GM18867 (cell line): ENCODE data around the gene LRRC17.
"Not testable (repeated sequence)": the region's sequence is repeated elsewhere in the genome, so short reads cannot be mapped to it uniquely, and the experiment has no call there.

ENCODE experiments used
- ATAC-seq: cut with Tn5 transposase; IDR thresholded peaks from one replicate; pipeline ENCODE4 v1.9.1; 2021; ENCODE audit warnings: mild to moderate bottlenecking, moderate library complexity; ENCODE audit not compliant: unreplicated experiment

LRRC17 gene

DNA sequence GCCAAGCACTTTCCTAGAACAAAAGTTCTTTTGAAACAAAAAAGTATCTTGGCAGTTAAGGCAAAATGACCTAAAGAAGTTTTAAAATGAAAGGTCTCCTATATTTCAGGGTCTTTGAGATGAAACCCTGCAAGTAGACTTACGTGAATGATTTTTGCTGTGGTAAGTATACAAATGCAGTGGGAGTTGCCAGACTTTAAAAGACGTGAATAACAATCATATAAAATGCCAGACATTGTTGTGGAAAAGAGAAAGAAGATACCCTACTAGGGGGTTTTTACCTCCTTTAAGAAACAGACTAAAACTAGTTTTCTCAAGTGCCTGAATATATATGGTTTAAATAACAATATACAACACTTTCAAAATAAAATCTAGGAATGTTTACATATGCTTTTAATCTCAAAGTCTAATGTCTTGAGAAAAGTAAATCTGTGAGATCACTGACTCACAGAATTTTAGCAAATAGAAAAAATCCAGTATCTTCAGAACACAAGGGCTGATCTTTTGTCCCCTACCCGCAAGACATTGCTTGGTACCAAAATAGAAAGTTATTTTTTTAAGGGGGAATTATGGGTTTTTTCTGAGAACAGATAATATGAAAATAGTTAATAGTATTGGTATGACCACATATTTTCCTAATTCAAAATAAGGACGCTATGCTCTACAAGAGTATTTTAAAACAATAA, 29.5 kb downstream of the LRRC17 start:
- no peak for ATAC-seq

DNA sequence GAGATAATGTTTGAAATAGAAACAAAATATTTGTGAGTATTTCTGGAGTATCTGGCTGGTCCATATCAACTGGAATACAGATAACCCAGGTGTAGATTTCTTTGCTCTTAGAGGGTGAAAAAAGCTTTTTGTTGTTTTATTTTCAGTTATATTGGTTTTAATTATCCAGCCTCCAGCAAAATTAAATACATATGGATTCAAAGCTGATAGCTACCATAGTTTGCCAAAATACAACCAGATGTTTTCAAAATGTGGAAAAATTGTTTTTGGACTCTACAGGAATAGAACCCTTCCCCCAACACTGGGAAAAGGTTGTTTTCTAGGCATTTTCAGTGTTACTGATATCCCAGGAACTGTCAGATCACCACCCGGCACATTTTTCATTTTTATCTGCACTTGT, 30.1 kb downstream of the LRRC17 start:
- no peak for ATAC-seq

DNA sequence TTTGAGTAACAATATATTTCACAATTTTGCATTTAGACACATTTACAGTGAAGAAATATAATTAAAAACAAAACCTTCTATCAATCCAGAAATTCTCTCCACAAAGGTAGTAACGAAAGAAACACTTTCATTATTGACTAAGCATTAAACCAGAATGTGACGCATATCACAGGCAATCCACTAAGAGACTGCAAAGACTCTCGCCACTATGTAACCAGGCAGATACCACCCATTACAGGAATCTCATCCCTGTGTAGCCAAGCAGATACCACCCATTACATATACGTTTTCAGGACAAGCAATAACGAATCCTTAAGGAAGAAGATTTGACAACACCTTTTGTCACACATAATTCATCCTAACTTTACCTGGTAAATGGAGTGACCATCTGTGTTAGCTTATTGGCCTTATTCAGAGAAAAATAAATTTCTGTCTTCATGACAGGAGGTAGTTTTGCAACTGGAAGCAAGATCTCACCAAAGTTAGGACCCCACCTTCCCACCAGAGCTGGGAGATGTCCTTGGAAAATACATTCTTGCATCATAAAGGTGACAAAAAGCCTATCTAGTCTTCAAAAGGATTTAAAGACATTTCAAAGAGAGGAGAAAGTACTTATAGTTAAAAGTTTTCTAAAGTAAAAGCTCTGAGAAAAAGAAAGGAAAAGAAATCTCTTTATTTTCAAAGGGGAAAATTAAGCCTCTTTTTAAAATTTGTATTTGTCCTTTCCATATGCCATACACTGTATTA, 30.8 kb downstream of the LRRC17 start:
- ATAC-seq = no peak

DNA sequence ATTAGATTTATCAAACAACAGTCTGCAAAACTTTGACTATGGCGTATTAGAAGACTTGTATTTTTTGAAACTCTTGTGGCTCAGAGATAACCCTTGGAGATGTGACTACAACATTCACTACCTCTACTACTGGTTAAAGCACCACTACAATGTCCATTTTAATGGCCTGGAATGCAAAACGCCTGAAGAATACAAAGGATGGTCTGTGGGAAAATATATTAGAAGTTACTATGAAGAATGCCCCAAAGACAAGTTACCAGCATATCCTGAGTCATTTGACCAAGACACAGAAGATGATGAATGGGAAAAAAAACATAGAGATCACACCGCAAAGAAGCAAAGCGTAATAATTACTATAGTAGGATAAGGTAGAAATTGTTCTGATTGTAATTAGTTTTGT, 31.4 kb downstream of the LRRC17 start:
- ATAC-seq = no peak

DNA sequence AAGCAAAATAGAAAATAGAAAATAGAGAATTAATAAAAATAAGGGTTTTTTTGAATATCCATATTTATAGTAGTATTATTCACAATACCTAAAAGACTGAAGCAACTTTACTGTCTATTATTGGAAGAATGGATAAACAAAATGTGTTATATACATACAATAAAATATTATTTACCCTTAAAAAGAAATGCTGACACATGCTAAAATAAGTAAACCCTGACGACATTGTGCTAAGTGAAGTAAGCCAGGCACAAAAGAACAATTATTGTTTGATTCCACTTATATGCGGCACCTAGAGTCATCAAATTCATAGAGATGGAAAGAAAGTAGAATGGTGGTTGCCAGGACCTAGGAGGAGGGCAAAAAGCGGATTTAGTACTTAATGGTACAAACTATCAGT, 39.0 kb downstream of the LRRC17 start:
- ATAC-seq = no peak

DNA sequence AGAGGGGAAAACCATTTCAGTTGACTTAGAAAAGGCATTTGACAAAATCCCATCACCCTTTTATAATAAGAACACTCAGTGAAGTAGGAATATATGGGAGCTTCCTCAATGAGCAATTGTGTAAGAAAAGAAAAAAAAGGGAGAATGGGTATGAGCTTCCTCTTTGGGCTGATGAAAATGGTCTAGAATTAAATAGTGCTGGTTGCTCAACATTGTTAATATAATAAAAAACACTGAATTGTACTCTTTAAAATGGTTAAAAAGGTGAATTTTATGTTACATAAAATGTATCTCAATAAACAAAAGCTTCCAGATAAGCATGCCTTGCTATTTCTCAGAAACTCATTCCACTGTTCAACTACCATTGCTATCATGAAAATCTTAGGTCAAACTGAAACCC, 40.6 kb downstream of the LRRC17 start:
- ATAC-seq = no peak

DNA sequence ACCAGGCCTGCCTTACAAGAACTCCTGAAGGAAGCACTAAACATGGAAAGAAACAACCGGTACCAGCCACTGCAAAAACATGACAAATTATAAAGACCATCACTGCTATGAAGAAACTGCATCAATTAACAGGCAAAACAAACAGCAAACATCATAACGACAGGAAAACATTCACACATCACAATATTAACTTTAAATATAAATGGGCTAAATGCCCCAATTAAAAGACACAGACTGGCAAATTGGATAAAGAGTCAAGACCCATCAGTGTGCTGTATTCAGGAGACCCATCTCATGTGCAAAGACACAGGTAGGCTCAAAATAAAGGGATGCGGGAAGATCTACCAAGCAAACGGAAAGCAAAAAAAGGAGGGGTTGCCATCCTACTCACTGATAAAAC, 41.6 kb downstream of the LRRC17 start:
- ATAC-seq = not testable (repeated sequence)

DNA sequence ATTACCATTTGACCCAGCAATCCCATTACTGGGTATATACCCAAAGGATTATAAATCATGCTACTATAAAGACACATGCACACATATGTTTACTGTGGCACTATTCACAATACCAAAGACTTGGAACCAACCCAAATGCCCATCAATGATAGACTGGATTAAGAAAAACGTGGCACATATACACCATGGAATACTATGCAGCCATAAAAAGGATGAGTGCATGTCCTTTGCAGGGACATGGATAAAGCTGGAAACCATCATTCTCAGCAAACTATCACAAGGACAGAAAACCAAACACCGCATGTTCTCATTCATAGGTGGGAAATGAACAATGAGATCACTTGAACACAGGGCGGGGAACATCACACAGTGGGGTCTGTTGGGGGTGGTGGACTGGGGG, 45.2 kb downstream of the LRRC17 start:
- ATAC-seq = not testable (repeated sequence)

DNA sequence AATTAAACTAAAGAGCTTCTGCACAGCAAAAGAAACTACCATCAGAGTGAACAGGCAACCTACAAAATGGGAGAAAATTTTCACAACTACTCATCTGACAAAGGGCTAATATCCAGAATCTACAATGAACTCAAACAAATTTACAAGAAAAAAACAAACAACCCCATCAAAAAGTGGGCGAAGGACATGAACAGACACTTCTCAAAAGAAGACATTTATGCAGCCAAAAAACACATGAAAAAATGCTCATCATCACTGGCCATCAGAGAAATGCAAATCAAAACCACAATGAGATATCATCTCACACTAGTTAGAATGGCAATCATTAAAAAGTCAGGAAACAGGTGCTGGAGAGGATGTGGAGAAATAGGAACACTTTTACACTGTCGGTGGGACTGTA, 49.2 kb downstream of the LRRC17 start:
- not testable (repeated sequence) for ATAC-seq

DNA sequence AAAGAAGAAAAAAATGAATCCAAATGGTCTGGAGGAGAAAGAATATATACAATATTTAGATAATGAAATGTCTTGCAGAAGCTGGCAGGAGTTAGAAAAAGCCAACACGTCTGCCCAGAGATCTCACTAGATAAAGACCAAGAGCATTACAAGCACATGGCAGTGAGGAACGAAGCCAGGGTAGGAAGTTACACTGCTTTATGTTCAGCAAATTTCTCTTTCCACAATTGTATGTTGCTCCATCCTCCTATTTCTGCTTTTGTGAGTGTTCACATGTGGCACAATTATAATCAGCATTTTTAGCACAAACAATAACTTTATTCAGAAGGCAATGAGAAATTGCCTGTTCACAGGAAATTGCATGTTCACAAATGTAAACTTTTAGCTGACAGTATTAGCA, 53.7 kb downstream of the LRRC17 start:
- no peak for ATAC-seq

DNA sequence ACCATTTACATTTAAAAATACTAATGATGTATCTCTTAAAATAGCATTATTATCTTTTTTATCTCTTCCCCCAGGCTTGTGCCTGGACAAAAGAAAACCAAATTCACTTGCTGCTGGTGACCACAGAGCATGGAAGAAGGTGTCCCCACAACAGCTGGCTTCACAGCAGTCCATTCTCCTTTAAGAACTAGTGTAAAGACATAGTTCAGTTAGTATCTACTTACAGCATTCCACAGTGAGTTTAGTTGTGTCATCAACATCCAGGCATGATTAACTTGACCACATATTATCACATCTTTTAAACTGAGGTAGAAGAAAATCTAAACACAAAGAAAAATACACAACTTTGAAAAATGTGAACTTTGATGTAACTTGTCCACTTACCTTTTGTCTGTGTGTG, 55.0 kb downstream of the LRRC17 start:
- no peak for ATAC-seq

DNA sequence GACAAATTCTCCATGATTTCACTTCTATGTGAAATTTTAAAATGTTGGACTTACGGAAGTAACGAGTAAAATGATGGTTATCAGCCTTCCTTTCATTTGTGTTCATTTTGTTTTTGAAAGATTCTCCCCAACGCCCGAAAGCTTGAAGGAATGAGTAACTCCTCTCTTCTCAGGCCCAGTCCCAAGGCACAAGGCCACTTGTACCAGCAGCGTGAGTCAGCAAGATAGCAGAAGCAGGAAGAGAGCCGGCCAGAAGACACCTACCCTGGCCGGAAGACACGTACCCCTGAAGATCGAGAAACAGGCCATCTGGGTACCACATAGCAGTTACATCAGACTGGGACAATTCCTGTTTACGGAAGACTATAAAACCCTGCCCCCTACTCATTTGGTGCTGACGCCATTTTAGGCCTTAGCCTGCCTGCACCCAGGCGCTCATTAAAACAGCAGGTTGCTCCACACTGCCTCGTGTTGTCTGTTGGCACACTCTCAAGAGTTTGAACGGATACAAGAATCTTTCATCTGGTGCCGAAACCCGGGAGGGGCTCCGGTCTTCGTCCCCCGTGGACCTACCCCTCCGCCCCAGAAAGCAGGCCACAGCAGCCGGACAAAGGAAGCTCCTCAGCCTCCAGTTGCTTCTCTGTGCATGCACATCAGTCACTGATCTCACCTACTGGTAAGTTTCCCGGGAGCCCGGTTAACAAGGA, 60.4 kb downstream of the LRRC17 start:
- ATAC-seq = no peak

DNA sequence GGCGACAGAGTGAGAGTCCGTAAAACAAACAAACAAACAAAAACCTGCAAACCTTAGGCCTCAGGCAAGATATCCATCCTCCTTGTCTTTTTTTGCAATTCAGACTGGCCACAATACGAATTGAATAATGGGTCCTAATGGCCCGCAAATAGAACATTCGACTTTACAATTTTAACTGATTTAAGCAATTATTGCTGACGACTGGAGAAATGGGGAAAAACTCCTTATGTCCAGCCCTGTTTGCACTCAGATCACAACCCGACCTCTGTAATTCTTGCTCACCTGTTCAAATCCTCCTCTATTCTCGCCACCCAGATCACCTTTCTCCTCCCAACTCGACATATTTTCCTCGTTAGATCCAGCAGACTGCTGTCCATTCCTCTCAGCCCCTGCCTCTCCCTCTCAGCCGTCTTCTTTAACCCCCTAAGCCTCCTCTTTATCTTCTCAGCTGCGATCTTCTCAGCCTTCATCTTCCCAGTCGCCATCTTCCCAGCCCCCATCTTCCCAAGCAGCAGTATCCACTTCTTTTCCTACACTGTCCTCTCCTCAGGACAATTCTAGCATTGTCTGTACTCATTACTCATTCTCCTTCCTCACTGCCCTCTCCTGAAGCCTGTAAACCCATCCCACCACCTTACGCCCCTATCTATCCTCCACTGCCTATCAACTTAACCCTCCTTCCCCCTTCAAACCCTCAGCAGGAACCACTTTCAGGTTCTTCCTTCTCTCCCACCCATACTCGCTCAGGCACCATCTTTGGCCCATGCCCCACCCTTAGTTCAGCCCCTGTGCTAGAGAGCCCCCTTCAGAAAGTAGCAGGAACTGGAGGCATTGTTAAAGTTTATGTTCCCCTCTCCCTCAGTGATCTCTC, 61.8 kb downstream of the LRRC17 start:
- ATAC-seq = no peak

DNA sequence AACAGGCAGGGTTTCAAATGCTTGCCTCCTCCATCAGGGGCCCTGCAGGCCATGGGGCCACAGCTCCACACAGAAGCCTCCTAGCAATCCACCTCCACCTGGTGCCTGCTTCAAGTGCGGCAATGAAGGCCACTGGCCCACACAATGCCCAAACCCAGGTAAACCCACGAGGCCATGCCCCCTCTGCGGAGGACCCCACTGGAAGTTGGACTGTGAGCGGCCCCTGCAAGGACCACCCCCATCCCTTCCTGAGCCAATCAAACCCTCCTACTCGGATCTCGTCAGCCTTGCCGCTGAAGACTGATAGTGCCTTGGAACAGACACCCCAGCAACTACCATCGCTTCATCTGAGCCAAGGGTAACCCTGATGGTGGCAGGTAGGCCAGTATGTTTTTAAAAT, 63.1 kb downstream of the LRRC17 start:
- ATAC-seq = no peak

DNA sequence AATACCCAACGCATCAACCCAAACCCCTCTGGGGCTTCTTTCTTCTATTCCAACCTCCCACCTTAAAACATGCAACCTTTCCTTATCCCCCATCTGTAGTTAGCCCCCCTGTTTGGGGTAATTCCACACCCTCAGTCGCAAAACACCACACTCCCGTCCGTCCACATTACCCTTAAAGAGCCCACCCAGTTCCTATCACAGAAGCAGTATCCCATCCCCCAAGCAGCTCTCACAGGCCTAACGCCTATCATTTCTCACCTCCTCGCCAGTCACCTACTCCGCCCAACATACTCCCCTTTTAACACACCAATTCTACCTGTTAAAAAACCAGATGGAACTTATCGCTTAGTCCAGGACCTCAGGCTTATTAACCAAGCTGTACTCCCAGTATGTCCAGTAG, 63.7 kb downstream of the LRRC17 start:
- ATAC-seq = no peak

DNA sequence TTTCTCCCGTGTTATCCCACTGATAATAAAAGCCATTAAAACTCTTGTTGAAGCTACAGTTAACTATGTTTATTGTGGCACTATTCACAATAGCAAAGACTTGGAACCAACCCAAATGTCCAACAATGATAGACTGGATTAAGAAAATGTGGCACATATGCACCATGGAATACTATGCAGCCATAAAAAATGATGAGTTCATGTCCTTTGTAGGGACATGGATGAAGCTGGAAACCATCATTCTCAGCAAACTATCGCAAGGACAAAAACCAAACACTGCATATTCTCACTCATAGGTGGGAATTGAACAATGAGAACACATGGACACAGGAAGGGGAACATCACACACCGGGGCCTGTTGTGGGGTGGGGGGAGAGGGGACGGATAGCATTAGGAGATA, 64.8 kb downstream of the LRRC17 start:
- ATAC-seq = not testable (repeated sequence)

DNA sequence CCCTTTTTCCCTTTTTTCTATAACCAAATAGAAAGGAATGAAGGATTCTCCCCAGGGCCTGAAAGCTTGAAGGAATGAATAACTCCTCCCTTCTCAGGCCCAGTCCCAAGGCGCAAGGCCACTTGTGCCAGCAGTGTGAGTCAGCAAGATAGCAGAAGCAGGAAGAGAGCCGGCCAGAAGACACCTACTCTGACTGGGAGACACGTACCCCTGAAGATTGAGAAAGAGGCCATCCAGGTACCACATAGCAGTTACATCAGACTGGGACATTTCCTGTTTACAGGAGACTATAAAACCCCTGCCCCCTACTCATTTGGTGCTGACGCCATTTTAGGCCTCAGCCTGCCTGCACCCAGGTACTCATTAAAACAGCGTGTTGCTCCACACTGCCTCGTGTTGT, 65.5 kb downstream of the LRRC17 start:
- ATAC-seq = no peak

DNA sequence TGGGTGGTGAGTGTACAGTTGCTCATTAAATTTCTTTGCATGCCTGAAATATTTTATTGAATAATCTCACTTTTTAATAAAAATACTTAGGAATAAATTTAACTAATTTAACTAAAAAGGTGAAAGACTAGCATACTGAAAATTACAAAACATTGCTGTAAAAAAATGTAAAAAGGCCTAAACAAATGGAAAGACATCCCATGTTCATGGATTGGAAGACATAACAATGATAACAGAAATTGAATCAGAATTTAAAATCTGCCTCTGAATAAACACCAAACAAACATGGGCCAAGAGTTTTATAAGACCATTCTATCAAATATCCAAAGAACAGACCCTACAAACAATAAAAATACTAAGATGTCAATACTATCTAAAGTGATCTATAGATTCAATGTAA, 66.9 kb downstream of the LRRC17 start:
- no peak for ATAC-seq

DNA sequence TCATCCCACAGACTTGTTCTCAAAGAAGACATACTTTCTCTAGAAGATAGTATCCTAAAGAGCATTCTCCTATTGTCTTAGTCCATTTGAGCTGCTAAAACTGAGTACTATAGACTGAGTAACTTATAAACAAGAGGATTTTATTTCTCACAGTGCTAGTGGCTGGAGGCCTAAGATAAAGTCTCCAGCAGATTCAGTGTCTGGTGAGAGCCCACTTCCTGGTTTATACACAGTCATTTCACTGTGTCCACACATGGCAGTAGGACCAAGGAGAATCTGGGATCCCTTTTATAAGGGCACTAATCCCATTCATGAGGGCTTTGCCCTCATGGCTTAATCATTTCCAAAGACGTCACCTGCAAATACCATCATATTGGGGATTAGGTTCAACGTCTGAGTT, 68.7 kb downstream of the LRRC17 start:
- no peak for ATAC-seq

DNA sequence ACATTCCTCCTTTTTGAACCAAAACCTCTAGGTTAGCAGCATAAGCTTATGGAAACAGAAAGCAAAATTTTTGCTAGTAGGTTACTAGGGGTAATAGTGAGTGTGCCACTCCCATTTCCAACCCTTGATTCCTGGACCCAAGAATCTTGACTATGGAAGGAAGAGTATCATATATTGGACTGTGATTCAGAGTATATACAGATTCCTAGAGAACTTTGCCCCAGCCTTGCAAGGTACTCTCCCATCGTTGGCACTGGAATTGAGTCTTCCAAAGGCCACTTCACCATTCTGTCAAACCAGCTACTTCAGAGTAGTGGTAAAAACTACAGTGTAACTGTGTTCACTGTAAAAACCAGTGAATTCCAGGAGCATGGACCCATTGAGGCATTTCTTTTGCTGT, 69.4 kb downstream of the LRRC17 start:
- no peak for ATAC-seq

DNA sequence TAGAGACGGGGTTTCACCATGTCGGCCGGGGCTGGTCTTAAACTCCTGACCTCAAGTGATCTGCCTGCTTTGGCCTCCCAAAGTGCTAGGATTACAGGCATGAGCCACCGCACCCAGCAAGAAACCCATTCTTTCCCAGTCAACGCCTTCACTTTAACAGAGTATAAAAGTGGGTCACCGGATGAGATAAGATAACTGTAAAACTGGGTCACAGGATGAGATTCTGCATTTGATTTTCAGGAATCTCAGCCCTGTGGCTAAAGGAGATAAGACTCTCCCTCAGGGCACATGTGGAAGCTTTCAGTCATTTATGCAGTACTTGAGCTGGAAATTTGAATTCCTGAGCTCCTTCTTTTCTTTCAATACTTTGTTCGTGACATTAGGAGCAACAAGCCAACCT, 70.8 kb downstream of the LRRC17 start:
- no peak for ATAC-seq
